ENCODE data around the gene ABCD3. TPM values are rescaled to one million over a fixed set of nuclear protein-coding genes. Genes with fewer than 3 reads are reported as not detected.

ABCD3 gene
- total RNA-seq, 2 experiments from 2014 or later = 46.1 to 67.1 TPM

DNA sequence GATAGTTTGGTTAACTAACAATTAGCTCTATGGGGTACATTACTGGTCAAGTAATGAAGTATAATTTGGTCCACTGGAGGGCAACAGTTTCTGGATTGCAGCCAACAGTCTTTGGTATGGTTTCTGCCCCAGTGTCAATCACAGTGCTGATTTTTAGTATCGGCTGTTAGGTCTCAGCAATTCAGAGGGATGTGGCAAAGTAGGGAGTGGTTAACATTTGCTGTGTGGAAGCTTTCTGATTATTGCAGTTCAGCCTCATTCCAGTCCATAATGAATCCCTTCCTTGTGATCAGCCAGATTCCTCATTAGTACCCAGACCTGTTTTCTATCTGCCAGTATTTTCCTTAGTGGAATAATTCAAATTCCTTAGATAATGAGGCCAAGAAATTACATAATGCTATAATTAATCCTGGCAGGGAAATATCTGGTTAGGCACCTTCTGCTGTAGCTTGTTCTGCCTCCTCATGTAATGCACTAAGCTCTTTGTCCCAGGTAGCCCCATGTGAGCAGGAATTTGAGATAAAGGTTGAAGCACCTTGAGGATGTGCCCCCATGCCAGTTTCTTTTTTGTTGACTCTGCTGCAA, 109.3 kb downstream of the ABCD3 start:
- no peaks in the 10 kb centered on the region for H3K9me3 Mint-ChIP-seq (ENCODE audit: low read depth)
- ChIA-PET CTCF (interaction anchor here (1.7 kb wide), 1 partner anchor 10 kb away, joined by 5 read pairs; no protein-coding TSS in a partner anchor), POLR2A (no interaction called here)
- no peaks in the 10 kb centered on the region for H3K27me3 Mint-ChIP-seq
- intact Hi-C loops (cut with DNase I, micrococcal nuclease) = loop anchor here in 1 of 2 experiments (10.0 kb wide), 1 partner anchor 277 kb away; no protein-coding TSS in a partner anchor
- no peak overlapping the region for H3K27ac Mint-ChIP-seq
- no peaks in the 10 kb centered on the region for H3K36me3 Mint-ChIP-seq (ENCODE audit: low read depth)
- no peaks in the 10 kb centered on the region for H3K4me1 Mint-ChIP-seq
- DNase-seq (no peak), ATAC-seq (no peak)
- H3K4me3 Mint-ChIP-seq = no peak overlapping the region

DNA sequence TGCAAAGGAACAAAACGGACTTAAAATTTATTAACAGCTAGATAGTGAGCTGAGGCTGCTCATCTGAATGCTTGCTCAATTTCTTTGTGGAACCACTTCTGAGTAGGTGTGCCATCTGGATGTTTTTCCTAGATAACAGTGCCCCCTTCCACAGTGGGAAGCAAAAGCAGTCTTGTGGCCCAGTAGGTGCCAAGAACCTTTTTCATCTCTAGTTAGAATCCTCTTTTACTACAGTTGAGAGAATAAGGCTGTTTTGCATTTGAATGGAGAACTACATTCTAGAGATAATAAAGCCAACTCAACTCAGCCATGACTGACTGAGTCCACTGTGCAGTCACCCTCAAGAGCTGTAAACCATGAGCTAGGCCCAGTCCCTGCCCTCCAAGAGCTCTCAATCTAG, 110.1 kb downstream of the ABCD3 start:
- H3K4me3 Mint-ChIP-seq = no peak overlapping the region
- CTCF ChIA-PET = interaction anchor here (1.1 to 1.7 kb wide), 2 partner anchors 11 to 159 kb away, joined by 3 to 5 read pairs; no protein-coding TSS in a partner anchor

DNA sequence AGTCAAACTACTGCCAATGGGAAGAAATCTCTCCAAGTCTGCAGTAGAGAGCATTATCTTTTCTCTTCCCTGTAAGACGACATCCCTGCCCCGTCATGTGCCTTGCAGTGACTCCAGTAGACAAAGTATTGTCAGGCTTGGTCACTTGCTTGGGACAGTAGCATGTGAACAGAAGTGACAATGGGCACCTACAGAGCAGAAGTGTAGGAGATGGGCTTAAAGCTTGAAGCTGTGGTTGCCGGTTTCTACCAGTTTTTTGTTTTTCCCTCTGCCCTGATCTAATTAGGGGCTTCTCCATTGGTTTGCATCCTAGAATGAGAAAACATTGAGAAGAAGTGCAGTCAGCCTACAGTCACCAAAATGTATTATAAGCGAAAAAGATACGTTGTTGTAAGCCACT, 110.6 kb downstream of the ABCD3 start:
- DNase-seq (no peak), ATAC-seq (no peak)
- no peak overlapping the region for H3K27ac Mint-ChIP-seq
- intact Hi-C loops (cut with DNase I, micrococcal nuclease) = loop anchor here in 1 of 2 experiments (10.0 kb wide), 1 partner anchor 276 kb away; no protein-coding TSS in a partner anchor
- H3K4me1 Mint-ChIP-seq = no peaks in the 10 kb centered on the region
- H3K36me3 Mint-ChIP-seq (ENCODE audit: low read depth) = no peaks in the 10 kb centered on the region
- no peaks in the 10 kb centered on the region for H3K27me3 Mint-ChIP-seq
- H3K9me3 Mint-ChIP-seq (ENCODE audit: low read depth) = no peaks in the 10 kb centered on the region
- ChIA-PET CTCF (interaction anchor here (1.1 kb wide), 1 partner anchor 159 kb away, joined by 3 read pairs; no protein-coding TSS in a partner anchor), POLR2A (no interaction called here)
- no peak overlapping the region for H3K4me3 Mint-ChIP-seq

More for the DNA sequence above, 110.1 kb downstream of the ABCD3 start:
- Mint-ChIP-seq H3K4me1 (no peaks in the 10 kb centered on the region), H3K27ac (no peak overlapping the region), H3K27me3 (no peaks in the 10 kb centered on the region), H3K9me3 (ENCODE audit: low read depth) (no peaks in the 10 kb centered on the region), H3K36me3 (ENCODE audit: low read depth) (no peaks in the 10 kb centered on the region)
- ATAC-seq = no peak
- DNase-seq = no peak
- intact Hi-C loops (cut with DNase I, micrococcal nuclease) = loop anchor here in 1 of 2 experiments (10.0 kb wide), 1 partner anchor 277 kb away; no protein-coding TSS in a partner anchor
- POLR2A ChIA-PET = no interaction called here

DNA sequence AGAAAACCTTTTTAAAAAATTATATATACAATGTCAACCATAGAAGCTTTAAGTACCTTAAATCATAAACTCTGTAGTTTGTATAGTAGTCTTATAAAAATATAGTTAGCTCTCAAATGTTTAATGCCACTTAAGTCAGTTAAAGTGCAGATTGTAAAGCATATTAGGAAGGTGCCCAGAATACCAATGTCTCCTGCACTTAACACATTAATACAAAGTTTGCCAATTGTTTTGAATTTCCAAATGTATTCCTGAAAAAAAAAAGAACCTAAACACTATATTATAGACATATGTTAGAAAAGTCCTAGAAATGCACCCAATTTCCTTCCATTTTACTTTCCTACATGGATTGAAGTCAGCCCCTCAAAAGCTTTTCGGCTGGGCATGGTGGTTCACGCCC, 111.2 kb downstream of the ABCD3 start:
- Mint-ChIP-seq H3K4me1 (no peaks in the 10 kb centered on the region), H3K9me3 (ENCODE audit: low read depth) (no peaks in the 10 kb centered on the region), H3K27ac (no peak overlapping the region), H3K27me3 (peaks cover 2% of the 10 kb centered on the region), H3K36me3 (ENCODE audit: low read depth) (no peaks in the 10 kb centered on the region), H3K4me3 (no peak overlapping the region)
- ATAC-seq (no peak), DNase-seq (no peak)
- intact Hi-C loops (cut with DNase I, micrococcal nuclease) = loop anchor here in 1 of 2 experiments (10.0 kb wide), 1 partner anchor 275 kb away; no protein-coding TSS in a partner anchor
- CTCF ChIA-PET = interaction anchor here (0.7 to 1.1 kb wide), 2 partner anchors 158 to 467 kb away, joined by 3 read pairs; no protein-coding TSS in a partner anchor
- POLR2A ChIA-PET = no interaction called here

DNA sequence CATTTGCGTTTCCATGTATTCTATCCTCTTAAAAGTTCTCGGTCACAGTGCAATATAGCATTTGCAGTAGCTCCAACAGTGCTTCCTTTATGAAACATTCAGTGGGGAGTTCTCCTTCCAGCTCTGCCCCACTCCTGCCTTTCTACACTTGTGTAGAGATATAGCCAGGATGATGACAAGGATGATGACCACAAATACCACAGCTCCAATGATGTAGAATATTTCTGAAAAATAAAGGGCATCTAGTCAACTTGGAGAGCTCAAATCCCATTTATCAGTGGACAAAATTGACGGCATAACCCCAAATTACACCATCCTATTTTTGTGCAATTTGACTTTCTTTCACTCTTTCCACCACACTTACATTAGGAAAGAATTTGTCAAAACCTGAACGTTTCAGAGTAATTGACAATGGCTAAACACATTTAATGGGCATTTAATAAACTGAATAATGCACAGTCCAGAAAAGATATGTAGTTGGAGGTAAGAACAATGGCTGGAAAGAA, 112.2 kb downstream of the ABCD3 start:
- Mint-ChIP-seq H3K4me1 (no peaks in the 10 kb centered on the region), H3K27ac (no peak overlapping the region), H3K9me3 (ENCODE audit: low read depth) (no peaks in the 10 kb centered on the region), H3K36me3 (ENCODE audit: low read depth) (no peaks in the 10 kb centered on the region), H3K4me3 (no peak overlapping the region), H3K27me3 (peaks cover 3% of the 10 kb centered on the region)
- ChIA-PET CTCF (interaction anchor here (0.6 kb wide), 1 partner anchor 15 kb away, joined by 3 read pairs; no protein-coding TSS in a partner anchor), POLR2A (no interaction called here)
- DNase-seq (no peak), ATAC-seq (no peak)
- intact Hi-C loops (cut with DNase I, micrococcal nuclease) = no loop called here

DNA sequence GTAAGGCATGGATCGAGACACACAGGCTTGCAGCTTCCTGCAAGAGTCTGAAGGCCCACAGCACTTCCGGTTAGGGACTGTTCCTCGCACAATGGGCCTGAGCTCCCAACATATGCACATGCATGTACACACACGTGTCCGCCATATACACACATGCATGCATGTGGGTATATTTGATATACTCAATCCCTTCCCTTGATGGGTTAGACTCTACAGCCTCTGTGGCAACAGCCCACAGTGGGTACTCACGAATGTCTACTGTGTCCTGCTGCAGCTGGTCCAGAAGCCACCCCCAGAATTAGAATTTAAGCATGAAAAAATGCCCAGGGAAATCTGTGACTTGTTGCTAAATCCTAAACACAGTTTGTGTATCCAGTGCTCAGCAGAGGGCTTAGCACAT, 113.5 kb downstream of the ABCD3 start:
- Mint-ChIP-seq H3K4me1 (no peaks in the 10 kb centered on the region), H3K27me3 (peaks cover 9% of the 10 kb centered on the region), H3K4me3 (no peak overlapping the region), H3K9me3 (ENCODE audit: low read depth) (no peaks in the 10 kb centered on the region), H3K36me3 (ENCODE audit: low read depth) (no peaks in the 10 kb centered on the region), H3K27ac (no peak overlapping the region)
- DNase-seq = no peak
- ATAC-seq = no peak
- intact Hi-C loops (cut with DNase I, micrococcal nuclease) = no loop called here
- ChIA-PET POLR2A (no interaction called here), CTCF (no interaction called here)

DNA sequence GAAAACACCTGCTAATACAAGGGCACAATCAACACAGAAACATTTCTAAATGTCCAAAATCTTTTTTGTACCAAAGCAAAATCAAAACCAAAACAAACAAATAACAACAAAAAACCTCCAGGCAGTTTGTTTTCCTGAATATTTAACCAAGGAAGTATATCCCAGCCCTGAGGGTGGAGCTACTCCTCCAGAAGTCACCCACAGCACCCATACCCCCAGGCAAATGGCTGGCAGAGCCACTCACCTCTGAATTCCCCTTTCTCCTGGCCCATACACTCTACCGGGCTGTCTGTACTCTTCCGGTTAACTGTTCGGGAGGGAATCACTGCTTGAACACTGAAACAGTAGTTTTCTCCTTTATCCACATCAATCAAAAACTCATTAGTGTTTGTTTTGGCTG, 113.9 kb downstream of the ABCD3 start:
- no peaks in the 10 kb centered on the region for H3K4me1 Mint-ChIP-seq
- no peaks in the 10 kb centered on the region for H3K9me3 Mint-ChIP-seq (ENCODE audit: low read depth)
- intact Hi-C loops (cut with DNase I, micrococcal nuclease) = no loop called here
- no peak overlapping the region for H3K4me3 Mint-ChIP-seq
- no peaks in the 10 kb centered on the region for H3K36me3 Mint-ChIP-seq (ENCODE audit: low read depth)
- DNase-seq (no peak), ATAC-seq (no peak)
- ChIA-PET CTCF (no interaction called here), POLR2A (no interaction called here)
- H3K27ac Mint-ChIP-seq = no peak overlapping the region
- peaks cover 10% of the 10 kb centered on the region for H3K27me3 Mint-ChIP-seq

DNA sequence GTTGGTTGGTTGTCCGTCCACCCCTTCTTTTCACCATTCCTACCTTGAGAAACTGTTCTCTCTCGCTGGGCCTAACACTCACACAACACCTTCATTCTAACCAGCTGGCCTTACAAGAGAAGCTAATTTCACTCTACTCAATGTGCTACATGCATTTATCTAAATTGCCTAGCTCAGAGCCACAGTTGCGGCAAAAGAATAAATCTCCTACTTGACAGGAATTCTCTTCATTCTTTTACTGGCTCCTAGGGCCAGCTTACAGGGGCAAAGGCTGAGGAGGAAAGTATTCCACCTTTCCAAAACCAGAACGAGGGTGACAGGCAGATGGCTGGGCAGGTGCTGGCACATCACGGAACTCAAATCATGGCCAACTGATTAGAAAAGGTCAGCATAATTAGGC, 116.9 kb downstream of the ABCD3 start:
- no peak for DNase-seq
- POLR2A ChIA-PET = no interaction called here

DNA sequence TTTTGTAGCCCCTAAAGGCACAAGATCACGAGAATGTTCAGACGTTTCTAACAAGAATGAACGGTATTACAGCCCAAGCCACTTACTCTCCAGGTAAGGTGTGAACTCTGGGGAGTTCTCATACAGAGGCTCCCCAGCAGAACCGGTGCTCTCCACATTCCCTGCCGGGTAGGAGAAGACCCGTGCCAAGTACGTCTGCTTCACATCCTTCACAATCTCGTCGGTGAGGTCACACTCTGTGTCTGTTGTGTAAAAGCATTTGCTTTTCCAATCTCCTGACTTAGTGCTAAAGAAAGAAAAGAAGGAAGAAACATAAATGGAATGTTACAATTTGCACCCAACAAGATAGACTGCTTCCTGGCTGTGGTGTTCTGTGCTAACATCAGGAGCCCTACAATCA, 117.7 kb downstream of the ABCD3 start:
- no peak overlapping the region for H3K27ac Mint-ChIP-seq
- DNase-seq = no peak
- H3K27me3 Mint-ChIP-seq = peaks cover 40% of the 10 kb centered on the region
- H3K4me3 Mint-ChIP-seq = no peak overlapping the region
- no peak for ATAC-seq
- POLR2A ChIA-PET = no interaction called here
- CTCF ChIA-PET = no interaction called here
- intact Hi-C loops (cut with DNase I, micrococcal nuclease) = no loop called here
- no peaks in the 10 kb centered on the region for H3K9me3 Mint-ChIP-seq (ENCODE audit: low read depth)
- no peaks in the 10 kb centered on the region for H3K36me3 Mint-ChIP-seq (ENCODE audit: low read depth)
- H3K4me1 Mint-ChIP-seq = no peaks in the 10 kb centered on the region

More for the DNA sequence above, 116.9 kb downstream of the ABCD3 start:
- no peaks in the 10 kb centered on the region for H3K4me1 Mint-ChIP-seq
- no peak for ATAC-seq
- no peaks in the 10 kb centered on the region for H3K36me3 Mint-ChIP-seq (ENCODE audit: low read depth)
- CTCF ChIA-PET = interaction anchor here (0.8 kb wide), 1 partner anchor 70 kb away, joined by 3 read pairs; no protein-coding TSS in a partner anchor
- peaks cover 32% of the 10 kb centered on the region for H3K27me3 Mint-ChIP-seq
- H3K4me3 Mint-ChIP-seq = no peak overlapping the region
- H3K9me3 Mint-ChIP-seq (ENCODE audit: low read depth) = no peaks in the 10 kb centered on the region
- H3K27ac Mint-ChIP-seq = no peak overlapping the region
- intact Hi-C loops (cut with DNase I, micrococcal nuclease) = no loop called here

DNA sequence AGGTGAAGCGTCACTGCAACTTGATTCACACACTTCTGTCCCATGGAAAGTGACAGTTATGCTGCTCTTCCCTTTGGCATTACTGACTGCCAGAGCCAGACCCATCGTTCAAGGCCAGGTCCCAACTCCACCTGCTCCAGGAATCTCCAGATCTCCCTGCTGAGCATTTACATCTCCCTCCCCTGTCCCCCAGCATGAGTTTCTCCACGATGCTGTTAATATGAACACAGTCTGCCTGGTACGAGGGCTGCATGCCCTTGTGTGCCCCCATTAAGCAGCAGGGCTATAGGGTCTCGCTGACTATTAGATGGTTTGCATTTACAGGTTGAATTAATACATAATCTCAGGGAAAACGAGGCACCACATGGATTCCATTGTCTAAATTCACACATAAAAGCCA, 119.1 kb downstream of the ABCD3 start:
- POLR2A ChIA-PET = no interaction called here
- H3K27me3 Mint-ChIP-seq = peaks cover 45% of the 10 kb centered on the region
- no peaks in the 10 kb centered on the region for H3K36me3 Mint-ChIP-seq (ENCODE audit: low read depth)
- peaks cover 5% of the 10 kb centered on the region for H3K4me1 Mint-ChIP-seq
- no peak for DNase-seq
- H3K4me3 Mint-ChIP-seq = no peak overlapping the region
- no peaks in the 10 kb centered on the region for H3K9me3 Mint-ChIP-seq (ENCODE audit: low read depth)
- no peak for ATAC-seq
- CTCF ChIA-PET = no interaction called here
- intact Hi-C loops (cut with DNase I, micrococcal nuclease) = no loop called here
- no peak overlapping the region for H3K27ac Mint-ChIP-seq

DNA sequence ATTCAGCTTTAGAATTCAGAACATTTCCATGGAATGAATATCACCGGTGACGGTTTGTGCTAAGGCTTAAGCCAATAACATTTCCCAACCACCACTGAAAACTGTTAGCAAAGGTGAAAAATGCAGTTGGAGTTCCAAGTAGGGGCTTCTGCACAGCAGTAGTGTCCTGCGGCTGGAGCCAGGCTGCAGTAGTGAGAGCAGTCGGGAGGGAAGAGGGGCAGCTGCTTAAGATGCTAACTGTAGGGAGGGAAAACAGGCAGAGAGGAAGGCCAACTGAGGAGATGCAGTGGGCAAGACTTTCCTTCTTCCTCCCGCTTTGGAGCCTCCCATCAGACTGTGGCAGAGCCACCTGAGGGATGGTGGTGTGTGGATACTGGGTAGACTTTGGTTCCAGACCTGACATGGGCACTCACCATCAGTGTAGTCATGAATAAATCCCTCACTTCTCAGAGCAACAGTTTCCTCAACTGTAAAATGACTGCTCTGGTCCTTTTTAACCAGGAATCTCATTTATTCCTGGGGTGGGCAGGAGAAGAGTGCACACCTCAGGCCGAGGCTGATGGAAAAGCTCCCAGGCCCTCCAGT, 120.1 kb downstream of the ABCD3 start:
- ATAC-seq (no peak), DNase-seq (no peak)
- ChIA-PET POLR2A (no interaction called here), CTCF (no interaction called here)
- peaks cover 54% of the 10 kb centered on the region for H3K27me3 Mint-ChIP-seq
- H3K4me3 Mint-ChIP-seq = no peak overlapping the region
- intact Hi-C loops (cut with DNase I, micrococcal nuclease) = no loop called here
- H3K27ac Mint-ChIP-seq = no peak overlapping the region
- no peaks in the 10 kb centered on the region for H3K36me3 Mint-ChIP-seq (ENCODE audit: low read depth)
- peaks cover 13% of the 10 kb centered on the region for H3K4me1 Mint-ChIP-seq
- H3K9me3 Mint-ChIP-seq (ENCODE audit: low read depth) = no peaks in the 10 kb centered on the region

DNA sequence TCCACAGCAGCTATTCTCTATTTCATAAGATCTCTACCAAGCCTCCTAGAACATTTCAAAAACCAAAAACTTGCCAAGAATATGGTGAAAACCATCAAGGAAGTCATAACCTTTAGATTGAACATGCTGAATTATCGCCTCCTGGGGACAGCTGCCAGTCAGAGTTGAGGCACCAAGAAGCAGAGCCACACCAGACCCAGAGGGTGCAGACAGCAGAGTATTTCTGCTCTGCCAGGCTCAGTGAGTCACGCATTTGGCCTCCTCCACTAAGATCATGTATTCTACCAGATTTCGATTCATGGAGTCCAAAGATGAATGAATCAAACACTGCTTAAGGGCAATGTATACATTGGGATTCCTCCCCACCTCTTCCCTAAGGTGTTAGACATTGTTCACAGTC, 121.3 kb downstream of the ABCD3 start:
- peaks cover 13% of the 10 kb centered on the region for H3K4me1 Mint-ChIP-seq
- ChIA-PET POLR2A (no interaction called here), CTCF (no interaction called here)
- peaks cover 62% of the 10 kb centered on the region for H3K27me3 Mint-ChIP-seq
- H3K36me3 Mint-ChIP-seq (ENCODE audit: low read depth) = no peaks in the 10 kb centered on the region
- no peaks in the 10 kb centered on the region for H3K9me3 Mint-ChIP-seq (ENCODE audit: low read depth)
- DNase-seq = no peak
- H3K27ac Mint-ChIP-seq = no peak overlapping the region
- no peak overlapping the region for H3K4me3 Mint-ChIP-seq
- ATAC-seq = no peak
- intact Hi-C loops (cut with DNase I, micrococcal nuclease) = no loop called here
